GM18502 (cell line): ENCODE results near the gene AFAP1L2.

Source experiments
- ATAC-seq: cut with Tn5 transposase; IDR thresholded peaks from one replicate; pipeline ENCODE4 v1.9.1; 2021; ENCODE audit warnings: mild to moderate bottlenecking; ENCODE audit not compliant: unreplicated experiment, poor library complexity

The AFAP1L2 gene

GRCh38 chr10:114418109-114418508 lies 13.8 kb upstream of the AFAP1L2 start:
- no peak for ATAC-seq

GRCh38 chr10:114412907-114413797 lies 8.8 kb upstream of the AFAP1L2 start:
- no peak for ATAC-seq

- no peak for ATAC-seq
These were observed 4.7 kb upstream of the AFAP1L2 start for GRCh38 chr10:114408968-114409444.

GRCh38 chr10:114408112-114408967 lies 4.0 kb upstream of the AFAP1L2 start:
- ATAC-seq, result no peak

GRCh38 chr10:114406455-114406854 lies 2.2 kb upstream of the AFAP1L2 start:
- no peak for ATAC-seq

GRCh38 chr10:114405011-114405350 lies 679 bp upstream of the AFAP1L2 start:
- no peak for ATAC-seq

GRCh38 chr10:114403541-114404161 lies 651 bp downstream of the AFAP1L2 start:
- ATAC-seq, result no peak

- ATAC-seq, result no peak
These were observed 1.3 kb downstream of the AFAP1L2 start for GRCh38 chr10:114402871-114403540.

- ATAC-seq, result no peak
These were observed 2.1 kb downstream of the AFAP1L2 start for GRCh38 chr10:114402233-114402632.

GRCh38 chr10:114401195-114401791 lies 3.0 kb downstream of the AFAP1L2 start:
- ATAC-seq, result no peak

- no peak for ATAC-seq
These were observed 4.2 kb downstream of the AFAP1L2 start for GRCh38 chr10:114400091-114400490.

- ATAC-seq, result no peak
These were observed 4.7 kb downstream of the AFAP1L2 start for GRCh38 chr10:114399576-114399975.

- ATAC-seq, result no peak
These were observed 5.5 kb downstream of the AFAP1L2 start for GRCh38 chr10:114398587-114399331.

GRCh38 chr10:114397651-114398145 lies 6.6 kb downstream of the AFAP1L2 start:
- ATAC-seq, result no peak

GRCh38 chr10:114396464-114396863 lies 7.8 kb downstream of the AFAP1L2 start:
- no peak for ATAC-seq

GRCh38 chr10:114395366-114396022 lies 8.8 kb downstream of the AFAP1L2 start:
- ATAC-seq, result no peak

- ATAC-seq, result no peak
These were observed 9.8 kb downstream of the AFAP1L2 start for GRCh38 chr10:114394531-114394930.

- no peak for ATAC-seq
These were observed 10.4 kb downstream of the AFAP1L2 start for GRCh38 chr10:114393886-114394285.
